Femur (tissue), 1 donor: ENCODE measurements around the gene C2orf66.

Experiments used
- DNase-seq: peaks from one replicate; pipeline ENCODE4 v3.0.0-alpha.2; 2017

C2orf66 gene

GRCh38 chr2:196809260-196809659 is at the start of gene C2orf66:
TSS of gene C2orf66 (minus strand) at chr2:196809355. CDS start at chr2:196809336, 19 bp downstream.
- no peak for DNase-seq

GRCh38 chr2:196854629-196855028 is 45.5 kb upstream of the C2orf66 start:
- no peak for DNase-seq

GRCh38 chr2:196853301-196854087 is 44.3 kb upstream of the C2orf66 start:
- no peak for DNase-seq

- no peak for DNase-seq
Observed at GRCh38 chr2:196851088-196851487, 41.9 kb upstream of the C2orf66 start.

- DNase-seq, result no peak
Observed at GRCh38 chr2:196849895-196850294, 40.7 kb upstream of the C2orf66 start.

- no peak for DNase-seq
Observed at GRCh38 chr2:196846295-196846694, 37.1 kb upstream of the C2orf66 start.

- no peak for DNase-seq
Observed at GRCh38 chr2:196845371-196845770, 36.2 kb upstream of the C2orf66 start.

GRCh38 chr2:196840171-196840570 is 31.0 kb upstream of the C2orf66 start:
- no peak for DNase-seq

- DNase-seq, result no peak
Observed at GRCh38 chr2:196839574-196839973, 30.4 kb upstream of the C2orf66 start.

- no peak for DNase-seq
Observed at GRCh38 chr2:196836440-196836839, 27.3 kb upstream of the C2orf66 start.

- DNase-seq, result no peak
Observed at GRCh38 chr2:196830701-196831100, 21.5 kb upstream of the C2orf66 start.

GRCh38 chr2:196827356-196827755 is 18.2 kb upstream of the C2orf66 start:
- DNase-seq, result no peak

- no peak for DNase-seq
Observed at GRCh38 chr2:196823750-196824522, 14.8 kb upstream of the C2orf66 start.

- DNase-seq, result no peak
Observed at GRCh38 chr2:196821195-196821594, 12.0 kb upstream of the C2orf66 start.

GRCh38 chr2:196808083-196808665 is 981 bp downstream of the C2orf66 start:
- no peak for DNase-seq

- DNase-seq, result no peak
Observed at GRCh38 chr2:196804381-196804780, 4.8 kb downstream of the C2orf66 start.

GRCh38 chr2:196802401-196802800 is 6.8 kb downstream of the C2orf66 start:
- peak; percentile 26 for DNase-seq

- peak; percentile 39 for DNase-seq
Observed at GRCh38 chr2:196801674-196802261, 7.4 kb downstream of the C2orf66 start.

GRCh38 chr2:196798980-196799379 is 10.2 kb downstream of the C2orf66 start:
- DNase-seq, result no peak

- no peak for DNase-seq
Observed at GRCh38 chr2:196792865-196793264, 16.3 kb downstream of the C2orf66 start.

- DNase-seq, result no peak
Observed at GRCh38 chr2:196783431-196784094, 25.6 kb downstream of the C2orf66 start.

- DNase-seq, result no peak
Observed at GRCh38 chr2:196767101-196767500, 42.1 kb downstream of the C2orf66 start.

GRCh38 chr2:196759378-196759706 is 49.8 kb downstream of the C2orf66 start:
- no peak for DNase-seq
